Uterine smooth muscle cell (primary cell): ENCODE results near the gene SLFN13. TPM values are rescaled to one million over a fixed set of nuclear protein-coding genes. Genes with fewer than 3 reads are reported as not detected.

Experiments used
- total RNA-seq: library from RNA; depleted of rRNA; stranded (reverse); fragments of >200 nt; gene quantifications from 2 replicates; pipeline ENCODE4 v1.2.3, GENCODE V29; 2014

The SLFN13 gene
- total RNA-seq: 4.3 and 5.0 TPM in 2 replicates

DNA sequence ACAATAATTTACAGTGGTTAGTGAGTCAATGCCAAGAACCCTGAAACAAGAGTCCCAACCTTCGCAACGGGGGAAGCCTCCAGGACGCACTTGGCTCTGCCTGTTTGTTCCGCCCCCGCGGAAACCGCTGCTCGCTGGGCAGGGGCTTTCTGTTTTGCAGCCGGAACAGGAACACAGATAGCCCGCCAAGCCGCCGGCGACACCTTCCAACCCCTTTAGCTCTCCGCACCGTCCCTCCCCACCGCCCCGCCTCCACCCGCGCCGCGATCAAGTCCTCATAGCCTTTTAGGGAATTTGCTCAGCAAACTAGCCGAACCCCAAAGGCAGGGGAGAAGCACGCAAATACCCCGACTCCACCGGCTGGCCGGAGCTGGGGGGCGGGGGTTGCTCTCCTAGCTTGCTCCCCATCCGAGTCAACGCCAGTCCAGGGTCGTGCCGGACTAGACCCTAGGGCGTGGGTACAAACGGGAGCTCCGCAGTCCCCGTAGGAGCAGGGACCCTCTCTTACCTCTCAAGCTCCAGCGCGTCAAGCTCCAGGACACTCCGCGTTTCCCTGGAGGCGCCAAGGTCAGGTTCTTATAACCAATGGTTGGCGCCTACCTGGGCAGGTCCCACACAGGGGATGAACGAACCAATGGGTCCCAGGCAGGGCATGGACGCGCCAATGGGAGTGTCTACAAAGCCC, at the start of gene SLFN13:
TSS of gene SLFN13 (minus strand) at position 553 of the 685 bp plus-strand sequence. CDS start 3,086 bp downstream, outside the sequence.

DNA sequence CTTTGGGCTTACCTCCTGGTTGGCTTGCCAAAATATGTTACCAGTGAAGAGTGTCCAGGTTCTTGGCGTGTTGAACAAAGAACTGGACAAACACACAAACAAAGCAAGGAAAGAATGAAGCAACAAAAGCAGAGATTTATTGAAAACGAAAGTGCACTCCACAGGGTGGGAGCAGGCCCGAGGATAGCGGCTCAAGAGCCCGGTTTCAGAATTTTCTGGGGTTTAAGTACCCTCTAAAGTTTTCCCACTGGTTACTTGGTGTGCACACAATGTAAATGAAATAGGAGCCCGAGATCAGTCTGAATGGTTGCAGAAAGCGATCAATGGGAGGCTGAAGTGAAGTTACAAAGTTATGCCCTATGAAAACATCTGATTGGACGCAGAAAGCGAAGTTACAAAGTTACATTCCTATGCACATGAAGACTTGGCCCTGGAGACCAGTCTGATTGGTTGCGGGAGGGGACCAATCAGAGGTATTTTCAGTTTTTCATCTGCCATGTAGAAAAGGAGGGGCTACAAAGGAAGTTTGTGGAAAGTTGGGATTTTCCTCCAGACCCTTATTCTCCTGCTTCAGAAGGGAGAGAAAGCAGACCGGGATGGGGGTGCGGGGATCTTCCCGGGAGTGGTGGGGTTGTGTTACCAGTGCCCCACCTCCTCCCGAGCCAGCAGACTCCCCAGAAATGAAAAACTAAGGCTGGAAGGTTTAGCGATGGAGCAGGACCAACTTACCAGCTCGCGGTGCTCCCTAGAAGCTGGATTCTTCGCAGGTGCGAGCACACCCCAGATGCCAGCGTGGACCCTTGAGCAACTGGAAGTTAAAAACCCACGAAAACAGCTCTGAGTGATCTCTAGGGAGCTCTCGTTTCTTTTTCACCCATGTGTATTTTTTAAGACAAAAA, 16.1 kb downstream of the SLFN13 start, which contains the start of gene SLFN12:
TSS of gene SLFN12 (minus strand) at position 325 of the 899 bp plus-strand sequence. CDS start 9,472 bp downstream, outside the sequence.

Other genes starting within 250 kb of the SLFN13 start
- 139 and 188 TPM in 2 replicates for gene SLFN5, start 205.7 kb downstream of the SLFN13 start, total RNA-seq
- 141 and 147 TPM in 2 replicates for gene SLFN11, start 75.1 kb downstream of the SLFN13 start, total RNA-seq
- gene SLFN12, start 16.3 kb downstream of the SLFN13 start, total RNA-seq: 18.7 and 20.3 TPM in 2 replicates
- under 0.01 and 0.11 TPM in 2 replicates for gene SLFN12L, start 88.9 kb upstream of the SLFN13 start, total RNA-seq
- not detected in 2 replicates for gene SLFN14, start 112.1 kb upstream of the SLFN13 start, total RNA-seq
- gene PEX12, start 129.8 kb upstream of the SLFN13 start, total RNA-seq: 3.7 and 4.5 TPM in 2 replicates
- gene AP2B1, start 138.6 kb upstream of the SLFN13 start, total RNA-seq: 78.5 and 88.4 TPM in 2 replicates